NCI-H2107 (cell line): ENCODE data around the gene ITPR2.
"Not testable (repeated sequence)": the region's sequence is repeated elsewhere in the genome, so short reads cannot be mapped to it uniquely, and the experiment has no call there.

Source experiments
- DNase-seq: peaks from one replicate; lab custom pipeline; 2025; lab: John Stamatoyannopoulos, UW

The ITPR2 gene

DNA sequence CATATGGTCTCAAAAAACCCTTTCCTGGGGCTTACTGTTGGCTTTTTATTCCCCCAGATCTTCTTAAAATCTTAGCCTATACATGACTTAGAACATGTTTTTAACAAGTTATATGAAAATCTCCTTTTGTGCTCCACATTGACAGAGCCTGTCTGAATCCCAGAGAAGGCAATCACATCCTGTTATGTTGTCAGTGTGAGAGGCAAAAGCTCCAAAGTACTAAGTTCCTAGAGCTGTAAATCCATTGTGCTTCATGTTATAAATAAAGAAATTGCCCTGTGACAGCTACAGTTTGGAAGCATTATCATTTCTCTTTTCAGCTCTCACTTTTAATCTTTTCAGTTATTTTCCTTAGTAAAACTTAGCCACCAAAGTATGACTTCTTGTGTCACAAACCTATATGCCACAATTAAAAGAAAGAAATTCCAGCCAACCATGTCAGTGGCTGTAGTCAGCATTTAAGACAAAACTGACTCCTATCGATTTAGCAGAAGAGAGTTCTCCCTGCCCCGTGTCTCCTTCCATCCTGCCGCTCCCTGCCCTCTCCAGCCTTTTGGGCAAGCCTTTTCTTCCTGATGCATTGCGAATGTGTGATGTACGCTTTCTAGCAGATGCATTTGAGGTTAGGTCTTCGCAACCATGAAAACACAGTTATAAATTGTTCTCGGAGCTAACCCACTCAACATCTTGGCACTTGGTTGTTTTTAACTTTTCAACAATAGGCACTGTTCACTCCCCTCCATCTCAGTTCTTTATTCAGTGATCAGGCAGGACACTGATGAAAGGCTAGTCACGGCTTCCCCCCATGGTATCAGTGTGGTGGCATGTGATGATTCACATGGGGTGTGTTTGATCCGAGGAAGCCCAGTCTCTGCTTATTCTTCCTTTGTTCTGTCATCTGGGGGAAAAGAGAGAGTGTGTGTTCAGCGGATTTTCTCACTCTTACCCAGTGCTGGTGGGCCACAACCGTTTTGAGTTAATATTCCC is 494.1 kb downstream of the ITPR2 start:
- no peak for DNase-seq

DNA sequence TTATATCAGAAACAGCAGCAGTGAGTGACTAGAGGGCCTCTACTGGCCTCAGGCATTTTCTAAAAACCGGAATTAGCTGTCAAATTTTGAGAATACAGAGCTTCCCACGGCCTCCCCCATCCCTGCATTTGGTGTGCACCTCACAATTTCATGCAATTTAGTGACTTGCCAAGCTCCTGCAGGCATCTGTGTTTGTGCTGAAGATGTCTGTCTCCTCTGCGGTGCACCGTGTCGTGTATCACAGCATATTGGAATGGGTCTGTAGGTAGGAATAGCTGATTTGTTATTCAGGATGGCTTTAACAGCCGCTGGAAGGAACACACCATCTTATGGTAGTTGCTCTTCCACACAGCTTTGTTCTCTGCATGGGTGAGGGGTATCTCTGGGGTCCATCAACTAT is 497.3 kb downstream of the ITPR2 start:
- DNase-seq: no peak

DNA sequence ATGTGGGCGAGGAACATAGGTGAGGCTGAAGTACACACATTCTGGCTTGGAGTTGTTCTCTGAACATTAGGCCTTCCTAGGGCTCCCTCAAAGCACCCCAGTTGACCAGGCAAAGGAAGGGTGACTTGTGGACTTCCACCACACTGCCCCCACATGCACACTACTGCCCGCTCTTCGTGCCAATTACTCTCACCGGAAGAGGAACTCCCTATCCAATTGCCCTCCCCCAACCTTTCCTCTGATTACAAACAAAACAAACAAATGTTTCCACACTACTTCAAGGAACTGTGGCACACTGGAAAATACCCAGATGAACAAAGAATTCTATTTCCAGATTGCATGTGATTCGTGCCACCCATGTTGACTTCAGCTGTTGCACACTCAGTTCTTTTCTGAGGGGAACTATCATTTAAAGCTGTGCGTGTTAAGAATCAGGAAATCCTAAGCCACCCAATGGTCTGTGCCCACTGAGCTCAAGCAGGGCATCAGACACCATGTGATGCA is 498.3 kb downstream of the ITPR2 start:
- no peak for DNase-seq

DNA sequence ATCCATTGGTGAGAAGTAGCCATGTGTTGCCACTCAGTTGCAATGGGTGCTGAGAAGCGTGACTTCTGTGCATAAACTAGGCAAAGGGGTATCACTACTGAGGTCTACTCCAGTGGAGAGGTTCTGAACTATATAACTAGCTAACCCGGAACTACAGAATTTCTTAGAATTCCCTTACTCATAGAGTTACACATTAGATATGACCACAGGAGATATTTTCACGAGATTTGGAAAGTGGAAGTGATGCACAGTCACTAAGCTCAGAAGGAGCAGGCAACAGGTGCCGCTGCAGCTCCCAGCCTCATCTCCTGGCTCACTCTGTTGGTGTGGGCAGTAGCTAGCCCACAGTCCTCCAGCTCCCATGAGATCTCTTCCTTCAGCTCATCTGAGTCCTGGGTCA is 501.0 kb downstream of the ITPR2 start:
- DNase-seq: no peak

DNA sequence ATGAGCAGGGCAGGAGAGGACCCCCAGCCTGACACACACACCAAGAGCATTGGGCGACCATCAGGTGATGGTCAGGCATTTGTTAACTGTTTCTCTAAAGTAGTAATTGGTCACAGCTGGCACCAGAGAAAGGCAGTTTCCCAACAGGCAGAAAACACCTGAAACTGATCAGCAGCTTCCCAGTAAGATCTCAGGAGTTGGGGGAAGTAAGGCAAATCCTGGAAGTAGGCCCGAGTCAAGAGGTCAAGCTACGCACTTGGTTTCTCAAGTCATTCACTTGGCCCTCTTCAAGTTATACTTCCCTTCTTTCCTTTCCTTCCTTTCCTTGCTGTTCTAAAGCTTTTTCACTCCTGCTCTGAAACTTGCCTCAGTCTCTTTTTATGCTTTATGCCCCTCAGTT is 501.9 kb downstream of the ITPR2 start:
- no peak for DNase-seq

DNA sequence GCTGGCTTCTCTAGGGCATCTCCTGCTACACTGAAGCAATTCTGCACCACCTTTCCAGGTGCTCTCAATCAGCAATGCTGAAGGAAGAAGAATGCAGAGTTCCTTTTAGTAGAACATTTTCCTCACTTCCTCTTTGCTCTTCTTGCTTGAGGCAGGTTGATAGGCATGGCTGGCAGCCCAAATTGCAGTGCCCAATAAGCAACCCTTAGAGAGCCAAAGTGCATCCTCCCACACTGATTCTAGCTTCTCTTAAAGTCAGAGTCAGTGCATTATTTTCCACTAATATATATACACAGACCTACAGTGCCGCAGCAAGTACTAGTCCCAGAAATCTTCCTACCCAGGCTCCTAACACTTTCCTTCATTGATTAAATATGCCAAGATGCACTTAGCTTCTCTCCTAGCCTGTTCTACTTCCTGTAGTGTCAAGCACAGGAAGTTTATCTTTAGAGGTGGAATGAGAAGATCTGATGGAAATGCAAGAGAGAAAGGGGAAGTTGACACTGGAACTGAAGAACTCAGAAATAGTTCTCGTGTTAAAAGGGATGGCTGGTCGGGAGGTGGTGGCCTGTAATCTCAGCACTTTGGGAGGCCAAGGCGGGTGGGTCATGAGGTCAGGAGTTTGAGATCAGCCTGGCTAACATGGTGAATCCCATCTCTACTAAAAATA is 504.9 kb downstream of the ITPR2 start:
- DNase-seq: no peak

DNA sequence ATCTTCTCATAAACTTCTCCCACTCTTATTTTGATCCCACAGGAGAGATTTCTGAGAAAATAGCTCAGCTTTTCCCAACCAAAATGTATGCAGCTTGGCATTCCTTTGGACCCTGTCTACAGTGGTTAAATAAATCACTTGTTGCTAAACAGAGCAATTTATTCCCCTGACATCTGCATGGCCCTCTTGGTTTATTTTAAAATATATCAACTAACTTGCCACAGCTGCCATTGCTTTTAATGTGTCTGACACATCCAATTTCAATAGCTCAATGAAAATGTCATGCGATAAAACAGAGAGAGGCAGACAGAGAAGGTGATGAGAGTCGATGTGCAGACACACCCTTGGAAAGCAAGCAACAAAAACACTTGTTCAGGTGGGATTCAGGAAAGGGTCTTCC is 509.3 kb downstream of the ITPR2 start:
- no peak for DNase-seq

DNA sequence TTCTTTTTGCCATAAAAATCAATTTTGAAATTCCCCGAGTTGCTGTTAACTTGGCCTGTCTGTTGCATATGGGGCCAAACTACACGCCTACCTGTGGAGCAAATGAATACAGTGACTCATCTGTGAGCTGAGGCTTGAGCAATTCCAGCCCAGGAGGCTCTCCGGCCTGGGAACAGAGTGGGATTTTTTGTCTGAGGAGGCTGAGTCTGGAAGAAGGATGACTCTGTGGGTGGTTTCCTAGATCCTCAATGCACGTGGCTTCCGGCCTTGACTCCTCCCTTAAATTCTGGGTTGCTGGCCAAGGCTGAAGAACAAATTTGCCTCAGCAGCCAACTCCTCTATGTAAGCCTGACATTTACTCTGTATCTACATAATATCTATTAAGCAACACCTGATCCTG is 513.5 kb downstream of the ITPR2 start:
- no peak for DNase-seq

DNA sequence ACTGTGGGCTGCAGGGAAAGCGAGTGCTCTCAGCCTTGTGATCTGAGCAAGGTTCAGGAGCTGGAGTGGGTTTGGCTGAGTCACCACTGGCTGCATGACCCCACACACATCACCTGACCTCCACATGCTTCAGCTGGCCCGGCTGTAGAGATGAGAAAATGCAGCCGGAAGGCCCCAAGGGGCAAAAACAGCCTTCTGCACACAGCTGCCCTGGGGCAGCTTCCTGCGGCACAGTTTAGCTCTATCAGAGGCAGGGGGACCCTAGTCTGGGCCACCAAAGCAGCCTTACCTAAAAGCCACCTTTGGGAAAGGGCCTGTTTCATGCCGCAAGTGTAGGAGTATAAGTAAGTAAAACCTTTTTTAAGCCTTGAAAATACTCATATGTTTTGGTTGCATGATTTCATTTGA is 514.3 kb downstream of the ITPR2 start:
- no peak for DNase-seq

DNA sequence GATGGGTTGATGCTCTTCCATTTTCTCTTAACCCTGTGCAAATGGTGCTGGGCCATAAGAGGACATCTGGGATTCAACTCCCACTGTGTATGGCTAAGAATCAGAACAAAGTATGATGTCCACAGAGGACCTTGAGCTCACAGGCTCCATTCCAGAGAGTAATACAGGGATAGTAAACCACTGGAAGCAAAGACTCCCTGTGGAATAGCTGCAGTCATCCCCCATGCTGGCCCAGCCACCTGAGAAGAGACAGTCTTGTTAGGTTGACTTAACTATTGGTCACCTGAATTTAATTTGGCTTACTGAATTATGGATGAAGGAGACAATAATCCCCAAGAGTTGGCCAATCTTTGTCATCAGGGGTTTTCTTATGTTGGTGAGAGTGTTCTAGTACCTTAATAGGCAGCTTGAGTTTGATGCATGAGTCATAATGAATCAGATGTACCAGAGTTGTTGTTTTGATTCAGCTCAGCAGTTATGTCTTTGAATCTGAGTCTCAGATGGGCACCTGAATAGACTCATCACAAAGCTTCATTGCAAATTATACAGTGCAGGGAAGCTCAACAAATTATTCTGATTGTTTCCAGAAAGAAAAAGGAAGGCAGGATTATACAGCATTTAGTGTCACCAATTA is 514.9 kb downstream of the ITPR2 start:
- DNase-seq: no peak

DNA sequence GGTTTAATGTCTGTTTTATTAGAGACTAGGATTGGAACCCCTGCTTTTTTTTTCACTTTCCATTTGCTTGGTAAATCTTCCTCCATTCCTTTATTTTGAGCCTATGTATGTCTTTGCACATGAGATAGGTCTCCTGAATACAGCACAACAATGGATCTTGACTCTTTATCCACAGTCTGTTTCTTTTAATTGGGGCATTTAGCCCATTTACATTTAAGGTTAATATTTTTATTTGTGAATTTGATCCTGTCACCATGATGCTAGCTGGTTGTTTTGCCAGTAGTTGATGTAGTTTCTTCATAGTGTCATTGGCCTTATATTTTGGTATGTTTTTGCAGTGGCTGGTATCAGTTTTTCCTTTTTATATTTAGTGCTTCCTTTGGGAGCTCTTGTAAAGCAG is 518.9 kb downstream of the ITPR2 start:
- DNase-seq: not testable (repeated sequence)

DNA sequence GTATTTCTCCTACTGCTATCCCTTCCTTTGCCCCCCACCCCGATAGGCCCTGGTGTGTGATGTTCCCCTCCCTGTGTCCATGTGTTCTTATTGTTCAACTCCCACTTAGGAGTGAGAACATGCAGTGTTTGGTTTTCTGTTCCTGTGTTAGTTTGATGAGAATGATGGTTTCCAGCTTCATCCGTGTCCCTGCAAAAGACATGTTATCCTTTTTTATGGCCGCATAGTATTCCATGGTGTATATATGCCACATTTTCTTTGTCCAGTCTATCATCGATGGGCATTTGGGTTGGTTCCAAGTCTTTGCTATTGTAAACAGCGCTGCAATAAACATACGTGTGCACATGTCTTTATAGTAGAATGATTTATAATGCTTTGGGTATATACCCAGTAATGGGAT is 522.5 kb downstream of the ITPR2 start:
- not testable (repeated sequence) for DNase-seq

DNA sequence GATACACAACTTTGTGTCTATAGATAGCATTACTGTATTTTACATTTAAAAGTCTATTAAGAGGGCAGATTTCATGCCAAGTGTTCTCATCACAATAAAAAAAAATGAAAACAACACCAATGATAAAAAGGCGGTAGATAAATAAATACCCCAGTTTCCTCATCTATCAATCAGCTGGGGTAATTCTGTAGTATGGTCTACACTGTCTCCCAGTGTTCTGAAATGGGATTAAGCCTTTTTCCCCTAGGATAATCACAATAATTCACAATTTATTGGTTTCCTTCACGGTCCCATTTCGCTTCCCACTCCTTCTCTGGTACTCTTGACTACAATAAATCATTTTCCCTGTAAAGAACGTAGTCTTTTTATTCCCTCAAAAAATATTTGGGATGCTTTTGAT is 523.4 kb downstream of the ITPR2 start:
- no peak for DNase-seq

DNA sequence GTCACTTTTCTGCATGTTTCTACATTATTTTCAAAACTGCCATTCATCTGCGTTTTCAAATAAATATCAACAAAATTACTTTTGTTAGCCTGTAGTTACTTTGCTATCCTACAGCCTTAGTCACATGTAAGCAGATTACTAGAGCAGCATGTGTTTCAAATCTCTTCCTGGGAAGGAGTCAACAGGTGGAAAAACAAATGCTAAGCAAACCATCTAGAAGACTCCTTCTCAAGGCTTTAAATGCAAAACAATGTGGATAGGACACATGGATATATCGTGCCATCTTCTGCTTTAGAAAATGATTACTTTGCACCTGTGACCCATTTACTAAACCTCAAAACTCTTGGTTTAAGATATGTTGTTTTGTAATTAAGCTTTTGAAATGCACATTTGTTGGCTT is 528.7 kb downstream of the ITPR2 start:
- no peak for DNase-seq

DNA sequence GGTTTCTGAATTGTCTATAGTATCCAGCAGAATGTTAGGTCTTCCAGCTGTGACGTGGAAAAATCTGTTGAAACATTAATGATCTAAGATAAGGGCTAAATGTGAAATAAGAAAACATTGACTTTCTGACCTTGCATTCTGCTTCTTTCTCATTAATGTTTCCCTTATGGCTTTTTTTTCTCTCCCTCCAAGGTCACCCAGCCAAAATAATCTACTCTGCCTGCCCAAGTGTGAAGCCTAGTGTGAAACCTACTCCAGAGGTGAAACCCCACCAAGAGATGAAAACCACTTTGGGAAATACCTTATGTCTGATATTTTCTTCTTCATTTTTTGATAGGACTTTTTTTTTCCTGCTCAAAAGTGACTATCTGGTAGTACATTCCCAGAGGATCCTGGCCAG is 529.6 kb downstream of the ITPR2 start:
- no peak for DNase-seq

DNA sequence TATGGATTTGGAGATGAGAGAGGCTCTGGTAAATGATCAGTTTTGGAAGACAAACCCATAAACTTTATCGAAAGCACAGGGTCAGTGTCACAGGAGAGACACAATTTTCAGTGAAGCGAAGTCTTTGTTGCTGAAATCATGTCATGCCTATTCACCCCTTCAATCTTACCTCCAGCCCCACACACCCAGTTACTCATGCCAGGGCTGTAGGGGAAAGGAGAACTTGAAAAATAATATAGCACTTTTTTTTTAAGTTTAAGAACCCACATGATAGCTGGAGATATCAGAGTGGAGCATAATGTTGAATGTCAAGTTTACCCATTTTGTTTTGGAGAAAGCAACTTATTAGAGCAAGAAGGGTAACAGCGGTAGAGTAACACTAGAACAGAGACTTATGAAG is 530.2 kb downstream of the ITPR2 start:
- no peak for DNase-seq

DNA sequence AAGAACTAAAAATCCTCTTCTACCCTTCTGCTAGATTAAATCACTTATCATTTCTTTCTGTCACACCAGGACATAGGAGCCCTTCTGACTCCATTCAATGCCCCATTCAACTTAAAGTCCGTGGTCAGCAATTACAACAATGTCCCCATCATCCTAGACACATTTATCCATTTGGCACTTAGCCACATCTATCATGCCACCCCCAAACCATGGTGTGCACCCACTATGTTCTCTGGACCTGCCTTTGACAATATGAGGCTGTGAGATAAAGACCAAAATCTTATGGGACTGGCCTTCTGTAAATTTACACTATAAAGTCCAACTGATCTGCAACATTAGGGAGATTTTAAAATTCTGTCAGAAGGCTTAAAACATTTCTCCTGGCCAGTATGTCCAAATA is 533.2 kb downstream of the ITPR2 start:
- no peak for DNase-seq

DNA sequence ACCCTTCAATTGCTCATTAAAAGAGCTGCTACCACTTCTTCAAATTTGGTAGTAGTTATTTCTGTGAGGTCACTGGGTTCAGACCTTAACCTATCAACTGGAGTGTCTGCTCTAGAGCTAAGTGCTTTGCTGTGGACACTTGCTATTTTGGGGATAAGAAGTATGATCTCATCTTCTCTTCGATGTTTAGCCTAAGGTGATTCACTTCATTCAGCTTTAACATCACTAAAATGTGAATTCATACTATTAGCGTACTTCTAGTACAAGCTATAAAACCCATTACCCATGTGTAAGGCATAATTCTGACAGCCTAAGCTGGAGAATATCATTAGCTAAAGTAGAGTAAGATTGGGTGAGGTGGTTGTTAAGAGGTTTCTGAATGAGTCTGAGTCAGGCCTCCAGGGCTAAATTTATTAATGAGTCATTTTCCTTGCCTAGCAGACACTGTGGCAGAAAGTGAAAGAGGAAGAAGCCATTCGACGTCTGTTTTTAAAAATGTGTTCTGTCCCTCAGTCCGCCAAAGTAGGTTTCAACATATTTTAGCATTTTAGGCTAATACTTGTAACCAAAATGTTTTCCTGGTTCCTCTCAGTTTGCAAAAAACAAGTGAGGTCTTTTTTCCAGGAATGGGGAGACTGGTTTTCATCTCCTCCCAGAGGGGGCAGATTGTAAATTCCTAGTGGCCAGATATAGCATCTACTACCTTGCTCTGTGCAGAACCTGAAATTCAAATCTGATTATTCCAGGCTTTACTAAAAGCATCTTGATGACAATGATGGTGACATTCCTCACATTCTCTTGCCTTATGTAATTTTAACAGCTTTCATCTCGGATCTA is 534.0 kb downstream of the ITPR2 start:
- no peak for DNase-seq

DNA sequence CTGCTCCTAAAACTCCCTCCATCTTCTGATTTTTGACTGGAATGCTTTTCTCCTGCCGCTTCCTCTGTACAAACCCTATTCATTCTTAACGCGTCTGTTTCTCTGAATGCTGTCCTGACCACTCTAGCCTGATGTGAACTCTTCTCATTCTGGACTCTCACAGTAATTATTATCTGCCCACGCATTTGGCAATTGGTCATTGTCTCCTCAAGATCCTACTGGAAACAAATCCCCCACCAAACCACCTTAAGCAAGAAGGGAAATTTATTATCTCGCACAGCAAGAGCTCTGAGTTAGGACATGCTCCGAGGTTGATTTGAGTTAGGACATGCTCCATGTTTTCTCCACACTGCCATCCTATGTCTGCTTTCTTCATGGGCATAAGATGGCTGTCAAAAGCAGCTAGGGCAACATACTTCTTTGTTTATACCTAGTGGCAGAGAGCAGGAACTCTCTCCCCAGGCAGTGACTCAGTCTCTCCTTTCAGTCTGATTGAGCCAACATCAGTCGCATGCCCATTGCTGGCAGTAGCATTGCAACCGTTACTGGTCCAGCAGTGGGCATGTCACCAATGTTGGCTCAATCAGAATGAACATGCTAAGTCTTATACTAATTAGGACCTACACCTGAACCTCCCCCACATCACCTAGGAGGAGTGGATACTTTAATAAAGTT is 535.5 kb downstream of the ITPR2 start:
- no peak for DNase-seq

DNA sequence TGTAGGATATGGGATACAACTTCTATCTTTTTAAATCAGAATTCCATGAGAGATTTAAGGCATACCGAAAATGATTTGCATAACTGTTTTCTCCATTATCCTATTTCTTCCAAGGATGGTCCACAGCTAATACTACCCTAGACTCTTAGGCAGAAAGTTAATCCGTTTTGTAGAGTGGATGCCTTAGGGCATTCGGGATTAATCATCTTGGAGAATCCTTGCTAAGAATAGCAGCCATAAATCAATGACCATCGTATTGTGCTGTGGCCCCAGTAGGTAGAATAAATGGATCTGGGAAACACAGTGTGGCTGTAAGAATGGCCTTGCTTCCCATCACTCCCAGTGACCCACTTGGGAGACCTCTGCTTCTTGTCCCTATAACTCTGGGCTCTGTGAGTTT is 538.0 kb downstream of the ITPR2 start:
- DNase-seq: no peak

DNA sequence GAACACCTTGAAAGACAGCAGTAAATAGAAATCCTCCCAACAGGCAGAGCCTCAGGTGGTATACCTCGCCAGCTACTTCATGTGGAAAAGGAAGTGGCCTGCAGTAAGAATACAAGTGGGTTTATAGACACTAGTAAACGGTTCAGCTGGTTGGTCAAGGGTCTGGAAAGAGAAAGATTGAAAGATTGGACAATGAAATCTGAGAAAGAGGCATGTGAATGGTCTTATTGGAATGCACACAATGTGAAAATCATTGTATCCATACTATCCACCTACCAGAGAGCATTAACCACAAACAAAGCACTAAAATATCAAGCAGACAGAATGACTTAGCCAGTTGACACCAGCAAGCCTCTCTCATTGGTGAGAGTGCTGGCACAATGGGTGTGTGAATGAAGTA is 539.4 kb downstream of the ITPR2 start:
- DNase-seq: no peak
